ENCODE data around the gene CYBA.

GRCh38 chr16:88632587-88632930 lies 18.3 kb downstream of the CYBA start:
- TF ChIP-seq, protein P1, sequence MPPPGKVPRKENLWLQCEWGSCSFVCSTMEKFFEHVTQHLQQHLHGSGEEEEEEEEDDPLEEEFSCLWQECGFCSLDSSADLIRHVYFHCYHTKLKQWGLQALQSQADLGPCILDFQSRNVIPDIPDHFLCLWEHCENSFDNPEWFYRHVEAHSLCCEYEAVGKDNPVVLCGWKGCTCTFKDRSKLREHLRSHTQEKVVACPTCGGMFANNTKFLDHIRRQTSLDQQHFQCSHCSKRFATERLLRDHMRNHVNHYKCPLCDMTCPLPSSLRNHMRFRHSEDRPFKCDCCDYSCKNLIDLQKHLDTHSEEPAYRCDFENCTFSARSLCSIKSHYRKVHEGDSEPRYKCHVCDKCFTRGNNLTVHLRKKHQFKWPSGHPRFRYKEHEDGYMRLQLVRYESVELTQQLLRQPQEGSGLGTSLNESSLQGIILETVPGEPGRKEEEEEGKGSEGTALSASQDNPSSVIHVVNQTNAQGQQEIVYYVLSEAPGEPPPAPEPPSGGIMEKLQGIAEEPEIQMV (tag; conservative IDR thresholded peaks at IDR 0.05; ENCODE audit: low read depth), result no peak
- TF ChIP-seq BMI1 (IDR thresholded peaks at IDR 0.05; ENCODE audit: low read length), result no peak
- TF ChIP-seq CTCF (IDR thresholded peaks at IDR 0.05 in 2 of 3, conservative IDR thresholded peaks at IDR 0.05 in 1 of 3; ENCODE audit: insufficient read depth in 2 of 3, low read depth in 1 of 3, low read length in 3 of 3), result no peak
- TF ChIP-seq, protein P2, sequence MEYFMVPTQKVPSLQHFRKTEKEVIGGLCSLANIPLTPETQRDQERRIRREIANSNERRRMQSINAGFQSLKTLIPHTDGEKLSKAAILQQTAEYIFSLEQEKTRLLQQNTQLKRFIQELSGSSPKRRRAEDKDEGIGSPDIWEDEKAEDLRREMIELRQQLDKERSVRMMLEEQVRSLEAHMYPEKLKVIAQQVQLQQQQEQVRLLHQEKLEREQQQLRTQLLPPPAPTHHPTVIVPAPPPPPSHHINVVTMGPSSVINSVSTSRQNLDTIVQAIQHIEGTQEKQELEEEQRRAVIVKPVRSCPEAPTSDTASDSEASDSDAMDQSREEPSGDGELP (CRISPR knock-in tag; IDR thresholded peaks at IDR 0.05; ENCODE audit: borderline replicate concordance), result no peak
- no peak for TF ChIP-seq RAD21 (CRISPR knock-in tag; conservative IDR thresholded peaks at IDR 0.05 in 1 of 2, IDR thresholded peaks at IDR 0.05 in 1 of 2)
- TF ChIP-seq TAF1 (IDR thresholded peaks at IDR 0.05; ENCODE audit: control insufficient read depth, extremely low read depth, insufficient read depth, low read length, severe bottlenecking), result no peak
